Neuronal stem cell (in vitro differentiated cells): Measurements from ENCODE around the gene RAB3C.
"Not testable (repeated sequence)": the region's sequence is repeated elsewhere in the genome, so short reads cannot be mapped to it uniquely, and the experiment has no call there.

Experiments used
- DNase-seq: peaks from one replicate; pipeline ENCODE4 v3.0.0-alpha.2; 2013; ENCODE audit warnings: low spot score
- H2AFZ ChIP-seq: one replicate; pipeline ENCODE4 v1.6.1; 2013; ENCODE audit warnings: mild to moderate bottlenecking, low read length, inconsistent platforms
- H2AK5ac ChIP-seq: 2 replicates; pipeline ENCODE4 v1.6.1; 2013; ENCODE audit warnings: low read depth, mild to moderate bottlenecking, inconsistent platforms, low read length, moderate library complexity, mixed read lengths
- H2BK120ac ChIP-seq: 2 replicates; pipeline ENCODE4 v1.6.1; 2013; ENCODE audit warnings: low read depth, mild to moderate bottlenecking, inconsistent platforms, low read length, moderate library complexity, mixed read lengths
- H2BK12ac ChIP-seq: one replicate; pipeline ENCODE4 v1.6.1; 2013; ENCODE audit warnings: low read length, inconsistent platforms
- H2BK15ac ChIP-seq: 2 replicates; pipeline ENCODE4 v1.6.1; 2013; ENCODE audit warnings: mild to moderate bottlenecking, low read length, inconsistent platforms, mixed read lengths
- H2BK5ac ChIP-seq: one replicate; pipeline ENCODE4 v1.6.1; 2013; ENCODE audit warnings: inconsistent platforms, mild to moderate bottlenecking, low read length, moderate library complexity
- H3K14ac ChIP-seq: one replicate; pipeline ENCODE4 v1.6.1; 2013; ENCODE audit warnings: low read length, inconsistent platforms
- H3K18ac ChIP-seq: 2 replicates; pipeline ENCODE4 v1.6.1; 2013; ENCODE audit warnings: low read length, inconsistent platforms
- H3K23ac ChIP-seq: 2 replicates; pipeline ENCODE4 v1.6.1; 2013; ENCODE audit warnings: low read depth, mild to moderate bottlenecking, mixed read lengths, low read length, inconsistent platforms; ENCODE audit not compliant: poor library complexity
- H3K27ac ChIP-seq: replicated peaks from 3 replicates; pipeline ENCODE4 v1.5.1; 2013; ENCODE audit warnings: low read length, inconsistent platforms
- H3K27me3 ChIP-seq, 3 experiments: 2 replicates each; pipeline ENCODE4 v1.6.1; 2013; ENCODE audit warnings: low read length in 3 of 3, mild to moderate bottlenecking in 2 of 3, inconsistent platforms in 1 of 3, low read depth in 1 of 3, mixed read lengths in 1 of 3, moderate library complexity in 1 of 3; ENCODE audit not compliant: control insufficient read depth in 3 of 3, insufficient read depth in 3 of 3
- H3K36me3 ChIP-seq, 2 donors: replicated peaks in 1 of 2; 2 replicates each; pipeline ENCODE4 v1.6.1; 2013; ENCODE audit warnings: low read length in 2 of 2; ENCODE audit not compliant: control insufficient read depth in 2 of 2, insufficient read depth in 2 of 2
- H3K4ac ChIP-seq: 2 replicates; pipeline ENCODE4 v1.6.1; 2013; ENCODE audit warnings: inconsistent platforms, mild to moderate bottlenecking, low read length, moderate library complexity
- H3K4me1 ChIP-seq, 2 donors: 1 replicate in 1 of 2; 2 replicates in 1 of 2; pipeline ENCODE4 v1.6.1; 2013; ENCODE audit warnings: low read length in 2 of 2, low read depth in 1 of 2; ENCODE audit not compliant: control insufficient read depth in 2 of 2, insufficient read depth in 1 of 2
- H3K4me2 ChIP-seq: one replicate; pipeline ENCODE4 v1.6.1; 2013; ENCODE audit warnings: mild to moderate bottlenecking, low read length, inconsistent platforms; ENCODE audit not compliant: insufficient read depth, poor library complexity, severe bottlenecking
- H3K4me3 ChIP-seq, 2 donors: 2 replicates each; pipeline ENCODE4 v1.5.1; 2013; ENCODE audit warnings: low read length in 2 of 2, mild to moderate bottlenecking in 2 of 2, inconsistent platforms in 1 of 2, moderate library complexity in 1 of 2
- H3K79me1 ChIP-seq: one replicate; pipeline ENCODE4 v1.6.1; 2013; ENCODE audit warnings: low read depth, mild to moderate bottlenecking, inconsistent platforms, low read length, moderate library complexity
- H3K9ac ChIP-seq: one replicate; pipeline ENCODE4 v1.6.1; 2013; ENCODE audit warnings: mild to moderate bottlenecking, low read depth, low read length, inconsistent platforms; ENCODE audit not compliant: poor library complexity
- H3K9me3 ChIP-seq, 2 donors: replicated peaks in 1 of 2; 2 replicates each; pipeline versions ENCODE3 to v1.6.1; 2013; ENCODE audit warnings: low read length in 2 of 2, mild to moderate bottlenecking in 2 of 2, inconsistent platforms in 1 of 2, low read depth in 1 of 2, mixed read lengths in 1 of 2, moderate library complexity in 1 of 2; ENCODE audit not compliant: control insufficient read depth in 2 of 2, insufficient read depth in 1 of 2
- H4K8ac ChIP-seq: one replicate; pipeline ENCODE4 v1.6.1; 2013; ENCODE audit warnings: low read depth, mild to moderate bottlenecking, inconsistent platforms, low read length, moderate library complexity
- H4K91ac ChIP-seq: one replicate; pipeline ENCODE4 v1.6.1; 2013; ENCODE audit warnings: low read length, low read depth, mild to moderate bottlenecking, inconsistent platforms; ENCODE audit not compliant: poor library complexity
- WGBS, 2 donors: extraction: QIAGEN DNeasy Blood & Tissue Kit; methylation state at CpG; one replicate each; pipeline ENCODE4 v1.1.7; 2013; ENCODE audit warnings: missing lambda C conversion rate in 2 of 2, mixed read lengths in 1 of 2; ENCODE audit not compliant: insufficient read length in 2 of 2, insufficient replicate concordance in 1 of 2; ENCODE audit errors: extremely low coverage in 2 of 2; 5-methylcytosine and 5-hydroxymethylcytosine counted together

The RAB3C gene

DNA sequence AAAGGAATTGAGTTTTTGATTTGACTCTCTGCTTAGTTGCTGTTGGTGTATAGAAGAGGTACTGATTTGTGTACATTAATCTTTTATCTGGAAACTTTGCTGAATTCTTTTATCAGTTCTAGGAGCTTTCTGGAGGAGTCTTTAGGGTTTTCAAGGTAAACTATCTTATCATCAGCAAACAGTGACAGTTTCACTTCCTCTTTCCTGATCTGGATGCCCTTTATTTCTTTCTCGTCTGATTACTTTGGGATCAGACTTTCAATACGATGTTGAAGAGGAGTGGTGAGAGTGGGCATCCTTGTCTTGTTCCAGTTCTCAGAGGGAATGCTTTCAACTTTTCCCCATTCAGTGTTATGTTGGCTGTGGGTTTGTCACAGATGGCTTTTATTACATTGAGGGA lies 17.7 kb downstream of the RAB3C start:
- H3K4me1 ChIP-seq, H3K4me3 ChIP-seq, H2AK5ac ChIP-seq, H2BK120ac ChIP-seq, H3K36me3 ChIP-seq, H2BK5ac ChIP-seq, H2AFZ ChIP-seq, H4K91ac ChIP-seq, H3K18ac ChIP-seq, H3K27me3 ChIP-seq, H3K27ac ChIP-seq, H2BK15ac ChIP-seq, H3K9ac ChIP-seq, H3K23ac ChIP-seq, H4K8ac ChIP-seq, H3K9me3 ChIP-seq, H3K4ac ChIP-seq, H3K14ac ChIP-seq, H2BK12ac ChIP-seq, H3K4me2 ChIP-seq, H3K79me1 ChIP-seq, DNase-seq: not testable (repeated sequence)
- WGBS, 2 donors = no CpG with 5 or more reads among the region's 2 CpGs

DNA sequence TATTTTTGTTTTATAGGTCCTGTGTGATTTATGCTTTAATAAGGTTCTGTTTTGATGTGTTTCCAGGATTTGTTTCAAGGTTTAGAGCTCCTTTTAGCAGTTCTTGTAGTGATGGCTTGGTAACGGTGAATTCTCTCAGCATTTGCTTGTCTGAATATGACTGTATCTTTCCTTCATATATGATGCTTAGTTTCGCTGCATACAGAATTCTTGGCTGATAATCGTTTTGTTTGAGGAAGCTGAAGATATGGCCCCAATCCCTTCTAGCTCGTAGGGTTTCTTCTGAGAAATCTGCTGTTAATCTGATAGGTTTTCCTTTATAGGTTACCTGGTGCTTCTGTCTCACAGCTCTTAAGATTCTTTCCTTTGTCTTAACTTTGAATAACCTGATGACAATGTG lies 20.0 kb downstream of the RAB3C start:
- H3K79me1 ChIP-seq = not testable (repeated sequence)
- WGBS, 2 donors = no CpG with 5 or more reads among the region's 4 CpGs

DNA sequence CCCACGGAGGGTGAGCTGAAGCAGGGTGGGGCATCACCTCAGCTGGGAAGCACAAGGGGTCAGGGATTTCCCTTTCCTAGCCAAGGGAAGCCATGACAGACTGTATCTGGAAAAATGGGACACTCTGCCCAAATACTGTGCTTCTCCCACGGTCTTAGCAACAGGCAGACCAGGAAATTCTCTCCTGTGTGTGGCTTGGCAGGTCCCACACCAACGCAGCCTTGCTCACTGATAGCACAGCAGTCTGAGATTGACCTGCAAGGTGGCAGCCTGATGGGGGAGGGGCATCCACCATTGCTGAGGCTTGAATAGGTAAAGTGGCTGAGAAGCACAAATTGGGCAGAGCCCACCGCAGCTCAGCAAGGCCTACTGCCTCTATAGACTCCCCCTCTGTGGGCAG lies 23.2 kb downstream of the RAB3C start:
- Histone ChIP-seq H3K27me3 (no peaks in the 10 kb centered on the region), H2AK5ac (no peak overlapping the region), H2BK12ac (no peak overlapping the region), H4K91ac (no peak overlapping the region), H3K23ac (no peak overlapping the region), H3K9me3 (peaks cover 2 to 3% of the 10 kb centered on the region in 2 donors), H3K4me1 (no peaks in the 10 kb centered on the region), H3K18ac (no peak overlapping the region), H2BK15ac (no peak overlapping the region), H3K14ac (no peak overlapping the region), H4K8ac (no peak overlapping the region), H3K27ac (no peak overlapping the region), H3K4ac (no peak overlapping the region), H2AFZ (no peak overlapping the region), H3K36me3 (no peaks in the 10 kb centered on the region), H3K9ac (no peak overlapping the region), H3K4me2 (no peak overlapping the region), H2BK5ac (no peak overlapping the region), H3K4me3 (no peak overlapping the region), H3K79me1 (no peaks in the 10 kb centered on the region), H2BK120ac (no peak overlapping the region)
- WGBS, 2 donors = no CpG with 5 or more reads among the region's 4 CpGs
- no peak for DNase-seq

More for the DNA sequence above, 20.0 kb downstream of the RAB3C start:
- H3K4me2 ChIP-seq, H2BK15ac ChIP-seq, H3K27ac ChIP-seq, H2AK5ac ChIP-seq, H3K4ac ChIP-seq, DNase-seq, H3K27me3 ChIP-seq, H2BK120ac ChIP-seq, H3K23ac ChIP-seq, H2AFZ ChIP-seq, H2BK12ac ChIP-seq, H3K9ac ChIP-seq, H4K91ac ChIP-seq, H2BK5ac ChIP-seq, H3K14ac ChIP-seq, H3K36me3 ChIP-seq, H3K4me3 ChIP-seq, H3K4me1 ChIP-seq, H4K8ac ChIP-seq, H3K18ac ChIP-seq, H3K9me3 ChIP-seq: not testable (repeated sequence)

DNA sequence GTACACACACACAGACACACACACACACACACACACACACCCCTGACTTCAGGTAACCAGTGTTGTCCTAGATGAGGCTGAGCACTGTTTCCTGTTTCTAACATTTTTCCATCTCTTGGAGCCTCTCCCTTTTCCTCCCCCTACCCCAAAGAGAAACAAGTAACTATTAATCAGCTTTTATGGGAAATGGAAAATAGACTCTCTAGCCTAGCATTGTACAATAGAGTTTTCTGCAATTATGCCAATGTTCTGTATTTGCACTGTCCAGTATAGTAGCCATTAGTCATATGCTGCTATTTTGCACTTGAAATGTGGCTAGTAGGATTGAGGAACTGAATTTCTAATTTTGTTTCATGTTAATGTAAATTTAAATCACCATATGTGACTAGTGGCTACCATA lies 33.1 kb downstream of the RAB3C start:
- Histone ChIP-seq H3K18ac (no peak overlapping the region), H3K14ac (no peak overlapping the region), H2AFZ (no peak overlapping the region), H2BK12ac (no peak overlapping the region), H3K9me3 (no peaks in the 10 kb centered on the region), H2AK5ac (no peak overlapping the region), H2BK5ac (no peak overlapping the region), H3K36me3 (no peaks in the 10 kb centered on the region), H3K4me1 (peaks cover 0 to 3% of the 10 kb centered on the region in 2 donors), H3K4ac (no peak overlapping the region), H3K4me3 (no peak overlapping the region), H2BK120ac (no peak overlapping the region), H3K27ac (no peak overlapping the region), H3K9ac (no peak overlapping the region), H3K23ac (no peak overlapping the region), H4K8ac (no peak overlapping the region), H3K27me3 (no peaks in the 10 kb centered on the region), H3K79me1 (no peaks in the 10 kb centered on the region), H2BK15ac (no peak overlapping the region), H4K91ac (no peak overlapping the region), H3K4me2 (no peak overlapping the region)
- DNase-seq = no peak
